ENCODE results near the gene KCNQ4. TPM values are rescaled to one million over a fixed set of nuclear protein-coding genes. Genes with fewer than 3 reads are reported as not detected.

KCNQ4 gene
- total and polyA plus RNA-seq, 2 donors (not counting 3 experiments of a cell fraction or from before 2014, with no cell fraction given), result 0.06 to 0.07 TPM

GRCh38 chr1:40842691-40843090 is 59.1 kb downstream of the KCNQ4 start:
- dilution Hi-C loops (cut with MboI; ENCODE audit: extremely low pct_ligation_motif_present, low sequenced_read_pairs) (no loop called here), intact Hi-C loops (cut with micrococcal nuclease) (no loop called here)
- Histone ChIP-seq H3K4me3 (replicated peaks in 1 of 3; ENCODE audit: insufficient read depth in 1 of 3, low read depth in 1 of 3, low read length in 3 of 3) (no peak overlapping the region), H3K36me3 (ENCODE audit: control insufficient read depth in 2 of 2, extremely low read depth in 1 of 2, insufficient read depth in 2 of 2, low read length in 2 of 2) (no peaks in the 10 kb centered on the region), H3K79me2 (ENCODE audit: control insufficient read depth, insufficient read depth, low read length) (no peaks in the 10 kb centered on the region), H2AFZ (ENCODE audit: low read depth, low read length) (no peak overlapping the region), H3K9me3 (replicated peaks; ENCODE audit: control insufficient read depth, insufficient read depth, low read length) (peaks cover 2% of the 10 kb centered on the region), H3K9ac (replicated peaks; ENCODE audit: extremely low read depth, insufficient read depth, low read length) (no peak overlapping the region), H3K4me1 (ENCODE audit: control insufficient read depth, extremely low read depth, insufficient read depth, low read length) (peaks cover 13% of the 10 kb centered on the region), H3K4me2 (ENCODE audit: insufficient read depth, low read length) (no peak overlapping the region), H3K9me1 (replicated peaks; ENCODE audit: control insufficient read depth, extremely low read depth, insufficient read depth, low read length) (no peaks in the 10 kb centered on the region), H4K20me1 (replicated peaks; ENCODE audit: control insufficient read depth, extremely low read depth, insufficient read depth, low read length) (no peaks in the 10 kb centered on the region), H3K27me3 (ENCODE audit: control insufficient read depth in 2 of 2, insufficient read depth in 2 of 2, low read length in 2 of 2) (peaks cover 27 to 32% of the 10 kb centered on the region in 2 experiments), H3K27ac (ENCODE audit: insufficient read depth, low read depth, low read length) (no peak overlapping the region)
- ChIA-PET POLR2A (no interaction called here), CTCF (interaction anchor here (1.0 to 3.3 kb wide), 3 partner anchors 11 to 110 kb away, joined by 3 to 20 read pairs (median 7); no protein-coding TSS in a partner anchor)
- DNase-seq (ENCODE audit: low read depth, low spot score) (no peak), FAIRE-seq (no peak)
- TF ChIP-seq POLR2AphosphoS5 (IDR thresholded peaks at IDR 0.05; ENCODE audit: insufficient read depth, low read depth, low read length) (no peak), CTCF (IDR thresholded peaks at IDR 0.05; ENCODE audit: extremely low read depth in 1 of 2, insufficient read depth in 1 of 2, low read depth in 1 of 2, low read length in 2 of 2) (no peak), GATA2 (IDR thresholded peaks at IDR 0.05; ENCODE audit: insufficient read depth, insufficient read length, low read depth, low read length) (no peak), FOS (IDR thresholded peaks at IDR 0.05; ENCODE audit: borderline replicate concordance, insufficient read depth, low read length) (no peak), MAX (IDR thresholded peaks at IDR 0.05; ENCODE audit: insufficient read depth, insufficient read length) (no peak), JUN (IDR thresholded peaks at IDR 0.05; ENCODE audit: borderline replicate concordance, insufficient read depth, insufficient read length, low read depth) (no peak), POLR2A (IDR thresholded peaks at IDR 0.05; ENCODE audit: low read depth, low read length) (no peak), MYC (IDR thresholded peaks at IDR 0.05; ENCODE audit: low read depth, low read length) (no peak), EZH2 (IDR thresholded peaks at IDR 0.05; ENCODE audit: borderline replicate concordance, low read depth, low read length, severe bottlenecking) (no peak)
- no TSS peak for BruUV-seq (replicated peaks)
